Ishikawa (cell line): ENCODE data around the gene CAMK4.

Experiments
- CEBPB ChIP-seq: IDR thresholded peaks from 2 replicates; pipeline ENCODE4 v1.6.1; 2012
- CREB1 ChIP-seq: IDR thresholded peaks from 2 replicates; pipeline ENCODE4 v1.6.1; 2012; ENCODE audit warnings: low read depth
- EGR1 ChIP-seq: IDR thresholded peaks from 2 replicates; pipeline ENCODE4 v1.6.1; 2012
- EP300 ChIP-seq: IDR thresholded peaks from 2 replicates; pipeline ENCODE4 v1.6.1; 2012; ENCODE audit warnings: borderline replicate concordance
- FOXM1 ChIP-seq: IDR thresholded peaks from 2 replicates; pipeline ENCODE4 v1.6.1; 2012; ENCODE audit warnings: low read depth, borderline replicate concordance
- MAX ChIP-seq: IDR thresholded peaks from 2 replicates; pipeline ENCODE4 v1.6.1; 2012
- NFIC ChIP-seq: IDR thresholded peaks from 2 replicates; pipeline ENCODE4 v1.6.1; 2012
- RAD21 ChIP-seq: IDR thresholded peaks from 2 replicates; pipeline ENCODE4 v1.6.1; 2012; ENCODE audit warnings: low read depth
- REST ChIP-seq: IDR thresholded peaks from 2 replicates; pipeline ENCODE4 v1.6.1; 2012; ENCODE audit warnings: low read depth, mild to moderate bottlenecking
- TAF1 ChIP-seq: IDR thresholded peaks from 2 replicates; pipeline ENCODE4 v1.6.1; 2012; ENCODE audit warnings: low read depth, mild to moderate bottlenecking
- TCF12 ChIP-seq: IDR thresholded peaks from 2 replicates; pipeline ENCODE4 v1.6.1; 2012; ENCODE audit warnings: low read depth
- TEAD4 ChIP-seq: IDR thresholded peaks from 2 replicates; pipeline ENCODE4 v1.6.1; 2012
- USF1 ChIP-seq: IDR thresholded peaks from 2 replicates; pipeline ENCODE4 v1.6.1; 2012
- YY1 ChIP-seq: IDR thresholded peaks from 2 replicates; pipeline ENCODE4 v1.6.1; 2012; ENCODE audit warnings: low read depth
- ZBTB7A ChIP-seq: IDR thresholded peaks from 2 replicates; pipeline ENCODE4 v1.6.1; 2012; ENCODE audit warnings: low read depth

Gene CAMK4

GRCh38 chr5:111326551-111326950, 102.4 kb downstream of the CAMK4 start:
- TF ChIP-seq TEAD4, result no peak
- TF ChIP-seq TCF12, result no peak
- no peak for TF ChIP-seq EGR1
- TF ChIP-seq EP300, result no peak
- TF ChIP-seq REST, result no peak
- TF ChIP-seq CREB1, result no peak

- TF ChIP-seq TAF1 (no peak), EP300 (no peak), YY1 (no peak)
Observed at GRCh38 chr5:111337133-111337532, 112.9 kb downstream of the CAMK4 start.

GRCh38 chr5:111337688-111338087, 113.5 kb downstream of the CAMK4 start:
- no peak for TF ChIP-seq CEBPB
- TF ChIP-seq NFIC, result no peak
- no peak for TF ChIP-seq ZBTB7A
- no peak for TF ChIP-seq MAX
- no peak for TF ChIP-seq TEAD4
- no peak for TF ChIP-seq RAD21
- TF ChIP-seq TAF1, result no peak
- no peak for TF ChIP-seq YY1
- TF ChIP-seq REST, result no peak
- TF ChIP-seq FOXM1, result no peak
- TF ChIP-seq EGR1, result no peak
- TF ChIP-seq CREB1, result no peak
- TF ChIP-seq EP300, result no peak
- TF ChIP-seq TCF12, result no peak
- TF ChIP-seq USF1, result no peak

GRCh38 chr5:111345731-111346130, 121.5 kb downstream of the CAMK4 start:
- TF ChIP-seq EGR1, result no peak
- TF ChIP-seq REST, result no peak
- TF ChIP-seq CREB1, result no peak
- TF ChIP-seq TEAD4, result no peak
- TF ChIP-seq NFIC, result no peak
- no peak for TF ChIP-seq CEBPB
- TF ChIP-seq TCF12, result no peak
- no peak for TF ChIP-seq YY1
- no peak for TF ChIP-seq MAX
- no peak for TF ChIP-seq USF1
- TF ChIP-seq TAF1, result no peak
- TF ChIP-seq EP300, result no peak
- no peak for TF ChIP-seq FOXM1
- TF ChIP-seq ZBTB7A, result no peak
- TF ChIP-seq RAD21, result no peak

- TF ChIP-seq EGR1 (no peak), REST (no peak), TEAD4 (no peak), ZBTB7A (no peak), USF1 (no peak), RAD21 (no peak), MAX (no peak), NFIC (no peak), TAF1 (no peak), CREB1 (no peak), FOXM1 (no peak), TCF12 (no peak)
Observed at GRCh38 chr5:111347021-111347420, 122.8 kb downstream of the CAMK4 start.
